ENCODE measurements around the gene PRDM11.

DNA sequence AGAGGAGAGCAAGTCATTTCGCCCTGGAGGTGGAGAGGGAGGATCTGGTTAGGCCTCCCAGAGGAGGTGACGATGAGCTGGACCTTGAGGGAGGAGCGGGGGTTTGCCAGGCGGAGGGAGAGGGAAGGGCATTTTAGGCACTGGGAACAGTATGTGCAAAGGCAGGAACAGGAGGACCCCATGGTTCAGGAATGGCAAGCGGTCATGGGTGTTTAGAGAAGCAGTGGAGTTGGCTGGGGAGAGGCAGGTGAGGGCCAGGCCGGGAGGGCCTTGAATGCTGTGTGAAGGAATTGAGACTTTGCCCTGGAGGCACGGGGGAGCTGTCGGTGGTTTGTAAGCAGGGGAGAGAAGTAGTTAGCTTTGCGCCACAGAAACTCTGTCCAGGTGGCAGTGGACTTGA lies 10.3 kb downstream of the PRDM11 start:
- TF ChIP-seq POLR2A (IDR thresholded peaks at IDR 0.05) = no peak
- TF ChIP-seq, protein P1, sequence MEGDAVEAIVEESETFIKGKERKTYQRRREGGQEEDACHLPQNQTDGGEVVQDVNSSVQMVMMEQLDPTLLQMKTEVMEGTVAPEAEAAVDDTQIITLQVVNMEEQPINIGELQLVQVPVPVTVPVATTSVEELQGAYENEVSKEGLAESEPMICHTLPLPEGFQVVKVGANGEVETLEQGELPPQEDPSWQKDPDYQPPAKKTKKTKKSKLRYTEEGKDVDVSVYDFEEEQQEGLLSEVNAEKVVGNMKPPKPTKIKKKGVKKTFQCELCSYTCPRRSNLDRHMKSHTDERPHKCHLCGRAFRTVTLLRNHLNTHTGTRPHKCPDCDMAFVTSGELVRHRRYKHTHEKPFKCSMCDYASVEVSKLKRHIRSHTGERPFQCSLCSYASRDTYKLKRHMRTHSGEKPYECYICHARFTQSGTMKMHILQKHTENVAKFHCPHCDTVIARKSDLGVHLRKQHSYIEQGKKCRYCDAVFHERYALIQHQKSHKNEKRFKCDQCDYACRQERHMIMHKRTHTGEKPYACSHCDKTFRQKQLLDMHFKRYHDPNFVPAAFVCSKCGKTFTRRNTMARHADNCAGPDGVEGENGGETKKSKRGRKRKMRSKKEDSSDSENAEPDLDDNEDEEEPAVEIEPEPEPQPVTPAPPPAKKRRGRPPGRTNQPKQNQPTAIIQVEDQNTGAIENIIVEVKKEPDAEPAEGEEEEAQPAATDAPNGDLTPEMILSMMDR (IDR thresholded peaks at IDR 0.05) = no peak
- no peak for TF ChIP-seq POLR2AphosphoS5 (IDR thresholded peaks at IDR 0.05)
- no peak for TF ChIP-seq EP300 (IDR thresholded peaks at IDR 0.05)
